HG03060 (cell line): ENCODE data around the gene TREML1.
"Not testable (repeated sequence)": the region's sequence is repeated elsewhere in the genome, so short reads cannot be mapped to it uniquely, and the experiment has no call there.

Experiments used
- ATAC-seq: cut with Tn5 transposase; IDR thresholded peaks from one replicate; pipeline ENCODE4 v1.9.1; 2021; ENCODE audit warnings: low read depth, moderate number of reproducible peaks; ENCODE audit not compliant: unreplicated experiment

TREML1 gene, protein sequence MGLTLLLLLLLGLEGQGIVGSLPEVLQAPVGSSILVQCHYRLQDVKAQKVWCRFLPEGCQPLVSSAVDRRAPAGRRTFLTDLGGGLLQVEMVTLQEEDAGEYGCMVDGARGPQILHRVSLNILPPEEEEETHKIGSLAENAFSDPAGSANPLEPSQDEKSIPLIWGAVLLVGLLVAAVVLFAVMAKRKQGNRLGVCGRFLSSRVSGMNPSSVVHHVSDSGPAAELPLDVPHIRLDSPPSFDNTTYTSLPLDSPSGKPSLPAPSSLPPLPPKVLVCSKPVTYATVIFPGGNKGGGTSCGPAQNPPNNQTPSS

DNA sequence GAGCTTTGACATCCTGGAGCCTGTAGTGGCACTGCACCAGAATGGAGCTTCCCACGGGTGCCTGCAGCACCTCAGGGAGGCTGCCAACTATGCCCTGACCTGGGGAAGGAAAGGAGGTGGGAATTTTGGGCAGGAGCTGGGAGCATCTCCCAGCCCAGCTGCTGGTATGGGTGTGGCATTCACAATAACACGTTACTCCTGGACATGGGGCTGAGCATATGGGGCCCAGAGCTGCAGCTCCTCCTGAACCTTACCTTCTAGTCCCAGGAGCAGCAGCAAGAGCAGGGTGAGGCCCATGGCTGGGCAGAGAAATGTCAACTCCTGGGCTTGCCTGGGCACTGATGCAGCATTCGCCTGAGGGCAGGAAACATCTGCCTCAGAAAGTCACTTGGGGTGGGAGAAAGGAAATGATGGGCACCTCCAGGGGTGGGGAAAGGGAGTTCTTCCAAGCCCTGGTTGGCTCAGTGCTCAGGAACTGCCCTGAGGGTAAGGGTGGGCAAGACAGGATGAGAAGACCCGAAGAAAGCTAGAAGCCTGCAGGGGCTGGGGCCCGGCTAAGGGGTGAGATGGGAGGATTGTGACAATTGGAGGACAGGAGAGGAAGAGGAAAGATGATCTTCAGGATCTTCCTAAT lies at the start of gene TREML1:
Gene TREML1, minus strand, starts transcription at position 356 of the 634 bp plus-strand sequence. Its CDS starts 59 bp downstream, at position 297.
- ATAC-seq, result no peak

DNA sequence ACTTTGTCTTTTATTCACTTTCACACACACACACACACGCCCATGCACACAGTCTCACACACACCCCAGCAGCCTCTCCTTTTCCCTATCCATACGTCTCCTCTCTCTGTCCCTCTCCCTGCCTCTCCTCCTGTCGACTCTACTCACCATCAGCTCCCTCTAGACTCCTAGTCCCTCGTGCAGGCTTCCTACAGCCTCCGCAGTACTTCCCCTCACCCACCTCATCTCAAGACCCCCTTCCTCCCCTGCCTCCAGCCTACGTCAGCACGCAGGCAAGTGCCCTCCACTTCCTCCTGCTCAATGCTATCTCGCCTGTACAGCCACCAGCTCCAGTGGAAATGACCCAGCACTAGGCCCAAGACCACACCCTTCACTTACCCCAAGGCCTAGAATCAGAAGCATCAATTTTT lies 47.6 kb upstream of the TREML1 start:
- no peak for ATAC-seq

DNA sequence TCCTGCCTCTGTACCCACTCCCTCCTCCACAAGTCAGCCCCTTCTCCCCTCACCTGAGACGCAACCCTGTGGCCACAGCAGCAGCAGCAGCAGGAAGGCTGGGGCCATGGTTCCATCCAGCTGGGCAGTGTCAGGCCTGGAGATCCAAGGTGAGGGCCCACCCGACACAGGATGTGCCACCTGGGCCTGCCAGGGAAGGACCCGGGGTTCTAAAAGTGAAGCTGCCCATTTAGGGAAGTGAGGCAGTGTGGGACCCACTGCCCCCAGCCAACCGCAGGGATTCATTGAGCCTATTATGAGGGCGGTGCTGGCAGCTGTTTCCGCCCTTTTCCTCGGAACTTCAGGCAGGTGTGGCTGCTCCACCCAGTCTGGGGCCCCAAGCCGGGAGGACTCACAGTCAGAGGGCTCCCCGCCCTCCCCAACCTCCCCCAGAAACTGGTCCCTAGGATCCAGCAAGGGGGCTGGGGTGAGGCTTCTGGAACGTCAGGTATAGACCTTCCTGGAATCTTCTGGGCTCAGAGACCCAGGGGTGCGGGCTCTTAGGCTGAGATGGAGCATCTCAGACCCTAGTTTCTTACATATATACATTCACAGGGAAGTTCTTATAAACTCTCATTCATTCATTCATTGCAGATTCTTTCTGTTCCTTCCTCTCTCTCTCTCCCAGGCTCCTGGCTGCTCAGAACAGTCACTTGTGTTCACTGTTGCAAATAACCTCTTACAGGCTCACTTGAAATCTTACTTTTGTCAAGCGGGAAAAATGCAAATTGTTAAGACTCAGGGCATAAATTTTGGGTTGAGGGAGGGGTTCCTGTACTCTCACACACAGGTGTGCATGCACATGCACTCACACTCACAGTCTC lies 47.0 kb upstream of the TREML1 start, which contains the start of gene TREML2:
Gene TREML2, minus strand, starts transcription at position 249 of the 863 bp plus-strand sequence. Its CDS starts 141 bp downstream, at position 108.
- no peak for ATAC-seq

- ATAC-seq, result no peak
These were observed 46.3 kb upstream of the TREML1 start for GRCh38 chr6:41200296-41200900.

DNA sequence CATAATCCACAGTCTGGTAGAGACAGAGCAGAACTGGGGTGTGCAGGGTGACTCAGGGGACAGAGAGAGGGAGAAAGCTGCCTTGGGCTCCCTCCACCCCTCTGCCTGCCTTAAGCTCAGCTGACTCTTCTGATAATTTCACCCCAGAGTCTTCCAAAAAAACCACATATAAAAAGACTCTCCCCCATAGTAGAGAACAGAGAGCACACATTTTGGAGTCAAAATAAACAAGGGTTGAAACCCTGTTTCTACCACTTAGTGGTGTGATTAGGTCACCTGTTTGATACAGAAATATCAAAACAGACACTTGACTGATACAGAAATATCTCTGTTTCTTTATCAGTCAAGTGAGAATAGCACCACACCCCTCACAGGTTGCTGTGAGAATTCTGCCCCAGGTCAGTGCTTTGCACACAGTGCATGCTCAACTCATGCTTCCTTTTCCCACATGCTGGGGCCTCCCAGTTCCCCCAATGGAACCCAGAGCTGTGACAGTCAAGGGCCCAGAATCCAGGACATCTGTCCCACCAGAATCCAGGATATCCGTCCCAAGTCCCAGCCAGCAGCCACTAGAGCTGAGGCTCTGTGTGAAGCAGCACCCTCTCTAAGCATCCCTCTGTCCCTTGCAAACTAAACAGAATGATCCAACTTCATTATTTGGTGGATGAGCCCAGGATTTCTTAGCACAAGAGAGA lies 45.6 kb upstream of the TREML1 start:
- ATAC-seq, result no peak

- no peak for ATAC-seq
These were observed 43.1 kb upstream of the TREML1 start for GRCh38 chr6:41197234-41197633.

GRCh38 chr6:41194386-41194785 lies 40.2 kb upstream of the TREML1 start:
- no peak for ATAC-seq

DNA sequence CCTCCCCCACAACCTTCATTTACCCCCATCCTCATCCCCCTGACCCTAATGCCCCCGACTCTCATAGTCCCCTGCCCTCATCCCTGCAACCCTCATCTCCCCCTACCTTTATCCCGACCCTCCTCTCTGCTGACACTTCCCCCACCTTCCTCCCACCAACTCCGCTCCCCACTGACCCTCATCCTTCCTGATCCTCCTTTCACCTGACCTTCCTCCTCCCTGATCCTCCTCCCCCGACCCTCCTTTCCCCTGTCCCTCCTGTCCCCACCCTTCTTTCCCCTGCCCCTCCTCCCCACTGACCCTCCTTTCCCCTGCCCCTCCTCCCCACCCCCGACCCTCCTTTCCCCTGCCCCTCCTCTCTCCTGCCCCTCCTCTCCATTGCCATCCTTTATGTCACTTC lies 39.7 kb upstream of the TREML1 start:
- no peak for ATAC-seq

- no peak for ATAC-seq
These were observed 39.1 kb upstream of the TREML1 start for GRCh38 chr6:41193171-41193734.

- ATAC-seq, result no peak
These were observed 37.4 kb upstream of the TREML1 start for GRCh38 chr6:41191569-41191968.

DNA sequence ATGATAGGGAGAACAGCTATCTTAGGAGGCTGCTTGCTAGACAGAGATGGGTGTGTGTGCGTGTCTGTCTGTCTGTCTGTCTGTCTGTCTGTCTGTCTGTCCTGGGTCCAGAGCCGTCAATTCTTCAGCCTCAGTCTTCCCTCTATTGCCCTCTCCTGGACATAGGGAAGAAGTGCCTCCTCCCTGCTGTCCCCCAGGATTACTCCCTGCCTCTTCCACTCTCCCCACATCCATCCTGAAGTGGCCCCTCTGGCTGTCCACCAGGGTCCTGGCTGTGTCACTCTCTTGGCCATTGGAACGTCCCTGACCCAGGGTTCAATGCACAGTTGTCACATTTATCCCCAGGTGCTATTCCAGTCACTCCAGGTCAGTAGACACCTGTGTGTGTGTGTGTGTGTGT lies 36.6 kb upstream of the TREML1 start:
- no peak for ATAC-seq

DNA sequence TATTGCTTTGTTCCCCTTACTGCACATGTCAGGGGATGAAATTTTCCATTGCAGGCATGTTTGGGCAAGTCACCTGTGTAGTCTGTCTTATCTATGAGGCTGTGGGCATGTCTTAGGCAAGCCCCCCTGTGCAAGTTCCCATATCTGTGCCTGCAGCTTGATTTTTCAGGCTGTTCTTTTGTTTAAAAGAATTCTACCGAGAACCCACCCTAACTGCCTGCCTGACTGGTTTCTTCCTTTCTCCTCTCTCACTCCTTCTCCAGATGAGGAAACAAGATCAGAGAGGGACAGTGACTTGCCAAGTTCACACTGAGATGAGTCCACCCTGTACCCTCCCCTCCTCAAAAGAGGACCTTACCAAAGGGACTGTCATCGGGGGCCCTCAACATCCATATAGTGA lies 35.8 kb upstream of the TREML1 start:
- ATAC-seq, result no peak

DNA sequence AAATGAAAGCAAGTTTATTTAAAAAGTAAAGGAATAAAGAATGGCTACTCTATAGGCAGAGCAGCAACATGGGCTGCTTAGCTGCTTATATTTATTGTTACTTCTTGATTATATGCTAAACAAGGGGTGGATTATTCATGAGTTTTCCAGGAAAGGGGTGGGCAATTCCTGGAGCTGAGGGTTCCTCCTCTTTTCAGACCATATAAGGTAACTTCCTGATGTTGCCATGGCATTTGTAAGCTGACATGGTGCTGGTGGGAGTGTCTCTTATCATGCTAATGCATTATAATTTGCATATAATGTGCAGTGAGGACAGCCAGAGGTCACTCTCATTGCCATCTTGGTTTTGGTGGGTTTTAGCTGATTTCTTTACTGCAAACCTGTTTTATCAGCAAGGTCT lies 34.9 kb upstream of the TREML1 start:
- ATAC-seq, result not testable (repeated sequence)

DNA sequence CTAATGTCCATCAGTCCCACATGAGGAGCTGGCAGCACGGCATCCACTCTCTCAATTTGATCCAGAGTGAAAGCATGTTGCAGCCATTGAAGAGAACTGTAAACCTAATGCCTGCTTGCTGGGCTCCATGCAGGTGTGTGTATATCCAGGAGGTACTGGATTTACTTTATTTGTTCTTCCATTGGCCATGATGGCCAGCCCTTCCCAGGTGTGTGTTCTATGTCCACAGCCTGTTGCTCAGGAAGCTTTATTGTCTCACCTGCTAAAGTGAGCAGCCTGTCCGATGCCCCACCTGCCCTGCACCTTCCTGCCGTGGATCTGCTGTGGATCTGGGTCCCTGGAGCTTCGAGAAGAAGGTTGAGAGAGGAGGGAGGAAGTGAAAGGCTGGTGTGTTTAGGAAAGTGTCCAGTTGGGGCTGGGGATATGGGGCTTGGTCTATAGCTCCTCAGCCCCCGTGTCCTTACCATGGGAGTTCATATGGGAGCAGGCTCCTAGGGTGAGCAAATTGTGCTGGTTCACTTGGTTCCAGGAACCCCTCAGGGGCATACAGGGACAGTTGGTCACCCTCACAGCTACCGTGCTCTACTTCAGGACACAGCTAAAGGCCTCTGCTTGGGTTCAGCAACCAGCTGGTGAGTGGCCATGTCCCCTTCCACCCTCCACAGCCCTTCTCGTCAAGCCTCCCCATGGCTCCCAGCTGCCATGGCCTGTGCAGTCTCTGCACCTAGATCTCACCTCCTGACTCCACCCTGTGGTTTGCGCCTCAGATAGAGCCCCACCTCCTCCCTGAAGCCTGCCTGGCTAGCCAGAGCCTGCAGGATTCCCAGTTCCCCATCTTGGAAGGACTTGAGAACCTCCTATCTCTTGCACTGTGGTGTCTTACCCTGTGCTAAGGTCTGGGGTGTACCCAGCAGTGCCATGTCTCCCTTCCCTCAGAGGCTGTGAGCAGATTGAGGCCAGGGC lies 34.1 kb upstream of the TREML1 start:
- ATAC-seq, result no peak

- ATAC-seq, result no peak
These were observed 31.9 kb upstream of the TREML1 start for GRCh38 chr6:41186031-41186562.

DNA sequence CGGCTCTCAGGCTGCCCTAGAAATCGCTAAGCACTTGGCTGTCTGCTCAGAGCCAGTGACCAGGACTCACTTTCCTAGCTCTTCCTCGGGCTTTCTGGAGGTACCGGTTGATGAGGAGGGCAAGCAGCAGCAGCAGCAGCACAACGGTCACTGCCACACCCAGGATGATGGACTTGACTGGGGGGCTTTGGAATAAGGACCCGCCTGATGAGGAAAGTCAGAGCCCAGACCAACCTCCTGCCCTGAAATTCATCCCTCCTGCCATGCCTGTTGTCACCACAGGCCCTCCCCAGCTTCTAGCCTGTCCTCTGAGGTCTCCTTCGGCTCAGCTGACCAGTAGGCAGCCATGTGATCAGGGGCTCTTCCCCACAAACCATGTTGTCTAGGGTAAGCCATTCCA lies 30.6 kb upstream of the TREML1 start:
- ATAC-seq, result no peak

GRCh38 chr6:41182069-41183034 lies 28.2 kb upstream of the TREML1 start:
- no peak for ATAC-seq
